Measurements from ENCODE around the gene WWC2.

WWC2 gene

DNA sequence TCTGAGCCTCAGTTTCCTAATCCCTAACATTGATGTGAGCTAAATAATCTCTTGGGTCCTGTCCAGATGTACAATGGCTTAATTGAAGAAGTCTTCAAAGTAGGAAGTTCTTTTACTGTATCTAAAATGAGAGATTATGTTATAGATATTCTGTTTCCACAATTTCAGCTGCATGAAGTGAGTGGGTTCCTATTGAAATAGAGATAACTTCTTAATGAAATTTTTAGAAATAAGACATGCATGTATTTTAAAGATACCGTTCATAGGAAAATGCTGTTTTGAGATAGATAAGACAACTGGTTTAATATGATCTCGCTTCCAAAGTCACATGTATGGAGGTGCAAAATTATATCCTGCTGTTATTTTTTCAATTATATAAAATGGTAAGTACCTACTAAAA, 149.1 kb downstream of the WWC2 start:
- TF ChIP-seq, protein P1, sequence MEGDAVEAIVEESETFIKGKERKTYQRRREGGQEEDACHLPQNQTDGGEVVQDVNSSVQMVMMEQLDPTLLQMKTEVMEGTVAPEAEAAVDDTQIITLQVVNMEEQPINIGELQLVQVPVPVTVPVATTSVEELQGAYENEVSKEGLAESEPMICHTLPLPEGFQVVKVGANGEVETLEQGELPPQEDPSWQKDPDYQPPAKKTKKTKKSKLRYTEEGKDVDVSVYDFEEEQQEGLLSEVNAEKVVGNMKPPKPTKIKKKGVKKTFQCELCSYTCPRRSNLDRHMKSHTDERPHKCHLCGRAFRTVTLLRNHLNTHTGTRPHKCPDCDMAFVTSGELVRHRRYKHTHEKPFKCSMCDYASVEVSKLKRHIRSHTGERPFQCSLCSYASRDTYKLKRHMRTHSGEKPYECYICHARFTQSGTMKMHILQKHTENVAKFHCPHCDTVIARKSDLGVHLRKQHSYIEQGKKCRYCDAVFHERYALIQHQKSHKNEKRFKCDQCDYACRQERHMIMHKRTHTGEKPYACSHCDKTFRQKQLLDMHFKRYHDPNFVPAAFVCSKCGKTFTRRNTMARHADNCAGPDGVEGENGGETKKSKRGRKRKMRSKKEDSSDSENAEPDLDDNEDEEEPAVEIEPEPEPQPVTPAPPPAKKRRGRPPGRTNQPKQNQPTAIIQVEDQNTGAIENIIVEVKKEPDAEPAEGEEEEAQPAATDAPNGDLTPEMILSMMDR (IDR thresholded peaks at IDR 0.05): no peak

DNA sequence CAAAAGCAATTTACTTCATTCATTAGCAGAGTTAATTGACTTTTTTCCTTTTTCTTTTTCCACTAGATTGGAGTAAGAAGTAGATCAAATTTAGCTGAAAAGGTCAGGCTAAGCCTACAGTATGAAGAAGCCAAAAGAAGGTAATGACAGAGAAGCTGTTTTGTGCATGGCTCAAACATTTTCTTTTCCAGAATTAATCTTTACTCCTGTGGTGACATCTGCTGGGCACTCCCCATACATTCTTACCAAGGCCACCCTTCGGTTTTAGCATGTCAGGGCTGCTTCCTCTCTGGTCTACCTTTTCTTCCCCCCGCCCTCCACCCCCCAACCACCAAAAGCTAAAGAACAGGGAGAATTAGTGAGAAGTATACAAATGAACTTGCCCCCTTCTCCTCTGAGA, 150.8 kb downstream of the WWC2 start:
- Histone ChIP-seq H3K9ac (no peak overlapping the region), H3K9me3 (ENCODE audit: control insufficient read depth, low read length) (no peaks in the 10 kb centered on the region), H3K36me3 (ENCODE audit: control insufficient read depth, insufficient read depth, low read length) (no peaks in the 10 kb centered on the region), H3K27me3 (ENCODE audit: control insufficient read depth, insufficient read depth, low read length) (no peaks in the 10 kb centered on the region), H2AFZ (no peak overlapping the region), H3K4me1 (no peaks in the 10 kb centered on the region), H3K4me2 (ENCODE audit: low read length) (no peak overlapping the region), H3K27ac (no peak overlapping the region), H3K4me3 (ENCODE audit: low read depth, low read length) (no peak overlapping the region), H3K79me2 (no peaks in the 10 kb centered on the region)
- TF ChIP-seq, protein P1 (IDR thresholded peaks at IDR 0.05): no peak

More for the DNA sequence above, 149.1 kb downstream of the WWC2 start:
- H3K9ac ChIP-seq: no peak overlapping the region
- no peak overlapping the region for H3K4me3 ChIP-seq (ENCODE audit: low read depth, low read length)
- H3K27ac ChIP-seq: no peak overlapping the region
- no peaks in the 10 kb centered on the region for H3K9me3 ChIP-seq (ENCODE audit: control insufficient read depth, low read length)
- H3K4me1 ChIP-seq: no peaks in the 10 kb centered on the region
- no peaks in the 10 kb centered on the region for H3K36me3 ChIP-seq (ENCODE audit: control insufficient read depth, insufficient read depth, low read length)
- H3K79me2 ChIP-seq: no peaks in the 10 kb centered on the region
- no peak overlapping the region for H2AFZ ChIP-seq
- no peak overlapping the region for H3K4me2 ChIP-seq (ENCODE audit: low read length)
- H3K27me3 ChIP-seq (ENCODE audit: control insufficient read depth, insufficient read depth, low read length): no peaks in the 10 kb centered on the region

DNA sequence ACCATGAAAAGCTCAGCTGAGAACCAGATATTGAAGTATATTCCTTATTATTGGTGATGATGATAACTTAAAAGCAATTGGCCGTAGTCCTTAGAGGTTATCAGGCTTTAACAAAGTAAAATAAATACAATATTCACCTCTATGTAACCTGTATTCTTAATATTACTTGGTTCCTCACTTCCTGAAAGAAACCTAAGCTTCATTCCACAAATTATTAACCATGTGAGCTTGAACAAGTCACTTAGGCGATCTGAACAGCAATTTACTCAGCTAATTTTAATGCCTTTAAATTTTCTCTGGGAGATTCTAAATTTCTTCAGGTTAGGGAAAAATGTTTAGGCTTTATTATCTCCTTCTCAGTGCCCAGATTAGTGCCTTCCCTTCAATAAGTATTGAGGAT, 151.8 kb downstream of the WWC2 start:
- Histone ChIP-seq H3K9ac (no peak overlapping the region), H3K9me3 (ENCODE audit: control insufficient read depth, low read length) (no peaks in the 10 kb centered on the region), H3K36me3 (ENCODE audit: control insufficient read depth, insufficient read depth, low read length) (no peaks in the 10 kb centered on the region), H3K4me2 (ENCODE audit: low read length) (no peak overlapping the region), H3K4me1 (no peaks in the 10 kb centered on the region), H3K27ac (no peak overlapping the region), H3K27me3 (ENCODE audit: control insufficient read depth, insufficient read depth, low read length) (no peaks in the 10 kb centered on the region), H3K79me2 (no peaks in the 10 kb centered on the region), H2AFZ (no peak overlapping the region), H3K4me3 (ENCODE audit: low read depth, low read length) (no peak overlapping the region)
- TF ChIP-seq, protein P1 (IDR thresholded peaks at IDR 0.05): no peak

DNA sequence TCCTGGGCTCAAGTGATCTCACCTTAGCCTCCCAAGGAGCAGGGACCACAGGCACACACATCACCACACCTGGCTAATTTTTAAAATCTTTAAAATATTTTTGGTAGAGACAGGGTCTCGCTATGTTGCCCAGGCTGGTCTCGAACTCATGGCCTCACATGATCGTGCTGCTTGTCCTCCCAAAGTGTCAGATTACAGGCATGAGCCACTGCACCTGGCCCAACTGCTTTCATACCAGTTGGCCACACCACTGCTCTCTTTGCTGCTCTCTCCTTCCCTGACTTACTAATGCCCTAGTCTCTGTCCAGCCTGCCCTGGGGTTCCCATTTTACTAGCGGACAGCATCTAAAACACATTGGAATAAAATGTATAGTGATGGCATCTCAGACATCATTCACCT, 153.9 kb downstream of the WWC2 start:
- H2AFZ ChIP-seq: no peak overlapping the region
- H3K4me3 ChIP-seq (ENCODE audit: low read depth, low read length): no peak overlapping the region
- no peak overlapping the region for H3K27ac ChIP-seq
- H3K4me1 ChIP-seq: no peaks in the 10 kb centered on the region
- H3K9me3 ChIP-seq (ENCODE audit: control insufficient read depth, low read length): no peaks in the 10 kb centered on the region
- H3K9ac ChIP-seq: no peak overlapping the region
- TF ChIP-seq, protein P1 (IDR thresholded peaks at IDR 0.05): no peak
- H3K36me3 ChIP-seq (ENCODE audit: control insufficient read depth, insufficient read depth, low read length): no peaks in the 10 kb centered on the region
- no peaks in the 10 kb centered on the region for H3K27me3 ChIP-seq (ENCODE audit: control insufficient read depth, insufficient read depth, low read length)
- no peak overlapping the region for H3K4me2 ChIP-seq (ENCODE audit: low read length)
- no peaks in the 10 kb centered on the region for H3K79me2 ChIP-seq

DNA sequence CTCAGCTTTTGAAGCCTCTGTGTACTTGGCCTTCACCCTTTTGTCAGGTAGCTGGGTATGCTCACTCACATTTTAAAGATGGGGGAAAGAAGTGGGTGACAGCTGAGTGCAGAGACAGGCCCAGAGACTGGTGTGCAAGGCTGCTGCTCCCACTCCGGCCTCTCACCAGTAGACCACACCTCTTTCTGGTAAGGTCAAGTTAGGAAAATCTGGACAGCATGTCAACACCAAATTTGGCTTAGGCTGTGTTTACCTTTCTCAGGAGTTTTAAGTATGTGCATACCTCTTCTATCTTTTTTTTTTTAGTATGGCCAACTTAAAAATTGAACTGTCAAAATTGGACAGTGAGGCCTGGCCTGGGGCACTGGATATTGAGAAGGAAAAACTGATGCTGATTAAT, 154.4 kb downstream of the WWC2 start:
- TF ChIP-seq, protein P1 (IDR thresholded peaks at IDR 0.05): no peak
- no peak overlapping the region for H3K9ac ChIP-seq
- no peaks in the 10 kb centered on the region for H3K36me3 ChIP-seq (ENCODE audit: control insufficient read depth, insufficient read depth, low read length)
- no peak overlapping the region for H3K27ac ChIP-seq
- no peaks in the 10 kb centered on the region for H3K79me2 ChIP-seq
- H3K4me1 ChIP-seq: no peaks in the 10 kb centered on the region
- no peak overlapping the region for H3K4me2 ChIP-seq (ENCODE audit: low read length)
- H3K27me3 ChIP-seq (ENCODE audit: control insufficient read depth, insufficient read depth, low read length): no peaks in the 10 kb centered on the region
- H3K4me3 ChIP-seq (ENCODE audit: low read depth, low read length): no peak overlapping the region
- no peak overlapping the region for H2AFZ ChIP-seq
- no peaks in the 10 kb centered on the region for H3K9me3 ChIP-seq (ENCODE audit: control insufficient read depth, low read length)

All from parathyroid adenoma (tissue), 2 donors.